Spinal cord (tissue), 10 donors: ENCODE data around the gene NDFIP2. TPM values are rescaled to one million over a fixed set of nuclear protein-coding genes. Genes with fewer than 3 reads are reported as not detected.
A peak's percentile ranks its signal among the peaks of the same experiment; 100 is the strongest.

Source experiments
- DNase-seq, 6 donors: peaks; one replicate each; pipeline versions ENCODE4 v3.0.0 to v3.0.0-alpha.2; 2013 to 2015; ENCODE audit warnings: low spot score in 6 of 6, low read depth in 4 of 6
- H3K27ac ChIP-seq: one replicate; pipeline ENCODE4 v1.5.1; 2013; ENCODE audit warnings: low read depth, low read length, control low read depth
- H3K27me3 ChIP-seq: one replicate; pipeline ENCODE4 v1.6.1; 2013; ENCODE audit warnings: low read length; ENCODE audit not compliant: control insufficient read depth, insufficient read depth
- H3K36me3 ChIP-seq: one replicate; pipeline ENCODE4 v1.6.1; 2013; ENCODE audit warnings: low read length; ENCODE audit not compliant: control insufficient read depth, insufficient read depth
- H3K4me1 ChIP-seq: one replicate; pipeline ENCODE4 v1.6.1; 2013; ENCODE audit warnings: low read length; ENCODE audit not compliant: control insufficient read depth, insufficient read depth
- H3K4me3 ChIP-seq: one replicate; pipeline ENCODE4 v1.5.1; 2013; ENCODE audit warnings: low read depth, low read length, control low read depth
- H3K9me3 ChIP-seq: one replicate; pipeline ENCODE4 v1.6.1; 2013; ENCODE audit warnings: low read length; ENCODE audit not compliant: control insufficient read depth, insufficient read depth
- WGBS: methylation state at CpG from one replicate; pipeline ENCODE4 v1.1.5; 2013; ENCODE audit warnings: missing lambda C conversion rate; ENCODE audit not compliant: insufficient coverage; 5-methylcytosine and 5-hydroxymethylcytosine counted together
- long read RNA-seq, 4 donors: transcript quantifications; one replicate each; lab custom pipeline, GENCODE V29; 2026
- polyA plus RNA-seq, 2 donors: library from polyadenylated mRNA; unstranded; fragments of 120-200 nt; gene quantifications; one replicate each; pipeline ENCODE4 v1.2.1, GENCODE V29; 2013; ENCODE audit not compliant: insufficient read length in 2 of 2
- total RNA-seq, 2 donors: library from RNA; depleted of rRNA in 1 of 2; stranded (reverse); fragments of 120-200 nt in 1 of 2; fragments of >200 nt in 1 of 2; gene quantifications; one replicate each; pipeline versions ENCODE4 v1.2.3 to v1.2.4, GENCODE V29; 2013 to 2014
- donor health status: healthy.

NDFIP2 gene, protein sequence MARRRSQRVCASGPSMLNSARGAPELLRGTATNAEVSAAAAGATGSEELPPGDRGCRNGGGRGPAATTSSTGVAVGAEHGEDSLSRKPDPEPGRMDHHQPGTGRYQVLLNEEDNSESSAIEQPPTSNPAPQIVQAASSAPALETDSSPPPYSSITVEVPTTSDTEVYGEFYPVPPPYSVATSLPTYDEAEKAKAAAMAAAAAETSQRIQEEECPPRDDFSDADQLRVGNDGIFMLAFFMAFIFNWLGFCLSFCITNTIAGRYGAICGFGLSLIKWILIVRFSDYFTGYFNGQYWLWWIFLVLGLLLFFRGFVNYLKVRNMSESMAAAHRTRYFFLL
- total RNA-seq, result 10 to 100 TPM; 33.4 to 62.5 TPM
- polyA plus RNA-seq, result 10 to 100 TPM; 34.0 to 40.2 TPM
- long read RNA-seq, donor 1, full-length matches to known transcripts, result 23 of 23 reads
- long read RNA-seq, donor 1, partial matches to known transcripts, result 0 of 23 reads
- long read RNA-seq, donor 1, other reads (novel, unspliced or antisense), result 0 of 23 reads
- long read RNA-seq, donor 2, full-length matches to known transcripts, result 4 of 4 reads
- long read RNA-seq, donor 2, partial matches to known transcripts, result 0 of 4 reads
- long read RNA-seq, donor 2, other reads (novel, unspliced or antisense), result 0 of 4 reads
- long read RNA-seq, donor 3, full-length matches to known transcripts, result 7 of 7 reads
- long read RNA-seq, donor 3, partial matches to known transcripts, result 0 of 7 reads
- long read RNA-seq, donor 3, other reads (novel, unspliced or antisense), result 0 of 7 reads
- long read RNA-seq, donor 4, full-length matches to known transcripts, result 10 of 10 reads
- long read RNA-seq, donor 4, partial matches to known transcripts, result 0 of 10 reads
- long read RNA-seq, donor 4, other reads (novel, unspliced or antisense), result 0 of 10 reads

DNA sequence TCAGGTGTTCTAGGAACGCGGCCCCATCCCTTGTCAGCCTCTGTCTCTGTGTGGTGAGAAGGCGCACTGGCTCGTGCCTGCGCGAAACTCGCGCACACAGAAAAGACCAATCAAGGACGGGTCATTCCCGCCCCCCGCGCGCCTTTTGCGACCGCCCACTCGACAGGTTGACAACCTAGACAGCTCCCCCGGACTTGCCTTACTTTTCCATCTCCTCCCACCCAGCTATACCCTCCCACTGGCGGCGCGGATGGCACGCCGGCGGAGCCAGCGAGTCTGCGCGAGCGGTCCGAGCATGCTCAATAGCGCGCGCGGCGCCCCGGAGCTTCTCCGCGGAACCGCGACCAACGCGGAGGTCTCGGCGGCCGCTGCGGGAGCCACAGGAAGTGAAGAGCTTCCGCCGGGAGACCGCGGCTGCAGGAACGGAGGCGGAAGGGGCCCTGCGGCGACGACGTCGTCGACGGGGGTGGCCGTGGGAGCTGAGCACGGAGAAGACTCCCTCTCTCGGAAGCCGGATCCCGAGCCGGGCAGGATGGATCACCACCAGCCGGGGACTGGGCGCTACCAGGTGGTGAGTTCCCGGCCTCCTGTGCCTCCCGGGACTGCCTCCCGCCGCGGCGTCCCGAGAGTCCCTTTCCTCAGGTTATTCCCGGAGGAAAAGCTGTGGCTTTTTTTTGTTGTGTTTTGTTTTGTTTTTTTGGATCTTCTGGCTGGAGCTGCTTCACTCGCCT is at the start of gene NDFIP2:
Gene NDFIP2 (plus strand): TSS at position 202 of the 731 bp plus-strand sequence. CDS start 49 bp downstream, at position 251.
- Histone ChIP-seq H3K4me3 (peak within 1 kb of the TSS; percentile 92), H3K36me3 (no peaks in the 10 kb centered on the region), H3K4me1 (no peaks in the 10 kb centered on the region), H3K27ac (peak within 1 kb of the TSS; percentile 62), H3K9me3 (no peaks in the 10 kb centered on the region), H3K27me3 (no peaks in the 10 kb centered on the region)
- peak; percentile 71 to 96 (median 77) for DNase-seq
- under 1% methylated on average over 66 of the region's 74 CpGs for WGBS

DNA sequence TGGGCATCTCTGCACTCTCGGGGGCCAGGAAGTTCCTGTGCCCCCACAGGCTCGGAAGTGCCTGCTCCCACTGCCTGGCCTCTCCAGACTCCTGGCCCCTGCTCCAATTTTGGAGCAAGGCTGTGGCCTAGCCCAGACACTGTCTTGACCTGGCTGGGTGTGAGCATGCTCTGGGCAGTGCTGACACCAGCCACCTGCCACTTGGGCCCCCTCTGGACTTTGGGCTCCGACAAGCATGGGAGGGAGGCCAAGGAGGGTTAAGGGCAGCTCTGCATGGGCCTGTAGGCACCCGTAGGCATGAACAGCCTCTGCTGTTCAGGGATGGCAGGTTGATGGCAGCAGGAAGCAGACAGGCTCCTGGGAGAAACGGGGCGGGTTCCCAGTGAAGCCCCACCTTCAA is 48.9 kb upstream of the NDFIP2 start:
- Histone ChIP-seq H3K36me3 (no peaks in the 10 kb centered on the region), H3K9me3 (no peaks in the 10 kb centered on the region), H3K4me3 (no peak overlapping the region), H3K4me1 (no peaks in the 10 kb centered on the region), H3K27me3 (no peaks in the 10 kb centered on the region), H3K27ac (no peak overlapping the region)
- 86% methylated on average over 6 of the region's 6 CpGs for WGBS
- DNase-seq, result no peak

DNA sequence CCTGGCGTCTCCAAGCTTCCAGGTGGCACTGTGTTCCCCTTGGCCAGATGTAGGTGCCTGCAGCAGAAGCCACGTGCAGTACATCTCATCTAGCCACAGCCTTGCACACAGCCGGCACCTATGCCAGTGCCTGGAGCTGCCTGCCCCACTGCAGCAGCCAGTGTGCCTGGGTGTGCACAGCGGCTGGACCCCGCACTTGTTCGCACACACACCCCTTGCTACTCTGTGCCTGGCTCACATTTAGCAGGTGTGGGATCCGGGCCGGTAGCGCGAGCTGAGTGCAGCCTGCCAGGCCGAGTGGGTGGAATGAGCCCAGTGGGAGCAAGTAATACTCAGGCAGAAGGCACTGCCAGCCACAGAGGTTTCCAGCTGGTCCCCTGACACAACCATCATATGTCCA is 48.0 kb upstream of the NDFIP2 start:
- WGBS, result 95% methylated on average over 11 of the region's 11 CpGs
- no peak overlapping the region for H3K4me3 ChIP-seq
- no peaks in the 10 kb centered on the region for H3K27me3 ChIP-seq
- no peaks in the 10 kb centered on the region for H3K36me3 ChIP-seq
- no peaks in the 10 kb centered on the region for H3K4me1 ChIP-seq
- no peaks in the 10 kb centered on the region for H3K9me3 ChIP-seq
- H3K27ac ChIP-seq, result no peak overlapping the region
- peak in 1 of 6 donors; percentile 6 for DNase-seq

DNA sequence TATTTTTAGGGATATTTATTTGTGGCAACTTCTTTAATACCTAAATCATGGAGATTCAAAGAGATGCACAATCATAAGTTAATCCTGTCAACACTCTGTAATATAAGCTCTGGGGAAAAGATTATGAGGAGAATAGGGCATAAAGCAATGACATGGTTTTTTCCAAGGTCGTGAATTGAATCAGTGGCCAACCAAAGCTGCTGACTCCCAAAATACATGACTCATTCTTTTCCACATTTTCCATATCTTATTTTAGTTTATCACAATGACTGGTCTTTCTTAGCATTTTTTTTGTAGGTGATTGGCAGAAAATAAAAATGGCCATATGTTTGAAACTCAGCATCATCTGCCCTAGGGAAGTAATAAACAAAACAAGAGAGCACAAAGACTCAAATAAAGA is 46.4 kb upstream of the NDFIP2 start:
- Histone ChIP-seq H3K4me3 (no peak overlapping the region), H3K36me3 (no peaks in the 10 kb centered on the region), H3K27me3 (no peaks in the 10 kb centered on the region), H3K9me3 (no peaks in the 10 kb centered on the region), H3K4me1 (no peaks in the 10 kb centered on the region), H3K27ac (no peak overlapping the region)
- peak in 1 of 6 donors; percentile 34 for DNase-seq
- no CpG with 5 or more reads among the region's 1 CpG for WGBS

DNA sequence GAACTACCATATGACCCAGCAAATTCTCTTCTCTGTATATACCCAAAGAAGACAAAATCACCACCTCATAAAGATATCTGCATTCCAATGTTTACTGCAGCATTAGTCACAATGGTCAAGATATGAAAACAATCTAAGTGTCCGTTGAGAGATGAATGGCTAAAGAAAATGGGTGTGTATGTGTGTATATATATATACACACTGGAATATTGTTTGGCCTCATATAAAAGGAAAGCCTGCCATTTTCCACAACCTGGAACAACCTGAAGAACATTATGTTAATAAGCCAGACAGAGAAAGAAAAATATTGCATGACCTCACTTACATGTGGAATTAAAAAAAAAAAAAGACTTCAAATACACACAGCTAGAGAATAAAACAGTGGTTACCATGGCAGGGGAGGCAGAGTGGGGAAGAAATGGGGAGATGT is 45.4 kb upstream of the NDFIP2 start:
- H3K4me1 ChIP-seq, result no peaks in the 10 kb centered on the region
- WGBS, result no CpG with 5 or more reads among the region's 1 CpG
- no peak overlapping the region for H3K27ac ChIP-seq
- no peaks in the 10 kb centered on the region for H3K36me3 ChIP-seq
- DNase-seq, result no peak
- H3K4me3 ChIP-seq, result no peak overlapping the region
- no peaks in the 10 kb centered on the region for H3K9me3 ChIP-seq
- H3K27me3 ChIP-seq, result no peaks in the 10 kb centered on the region

DNA sequence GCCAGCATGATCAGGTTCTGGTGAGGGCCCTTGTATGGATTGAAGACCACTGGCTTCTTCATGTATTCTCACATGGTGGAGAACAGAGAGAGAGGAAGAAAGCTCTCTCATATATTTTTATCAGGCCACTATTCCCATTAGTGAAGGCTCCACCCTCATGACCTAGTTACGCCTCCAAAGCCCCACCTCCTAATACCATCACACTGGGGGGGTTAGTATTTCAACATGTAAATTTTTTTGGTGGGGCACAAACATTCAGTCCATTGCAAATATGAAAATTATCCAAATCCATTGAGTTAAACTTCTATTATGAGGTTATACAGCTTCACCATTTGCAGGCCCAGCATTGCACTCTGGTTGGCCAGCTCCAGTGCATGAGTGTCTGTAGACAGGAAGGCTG is 41.7 kb upstream of the NDFIP2 start:
- Histone ChIP-seq H3K4me1 (no peaks in the 10 kb centered on the region), H3K9me3 (no peaks in the 10 kb centered on the region), H3K36me3 (no peaks in the 10 kb centered on the region), H3K27ac (no peak overlapping the region), H3K4me3 (no peak overlapping the region), H3K27me3 (no peaks in the 10 kb centered on the region)
- no CpG with 5 or more reads among the region's 1 CpG for WGBS
- no peak for DNase-seq

DNA sequence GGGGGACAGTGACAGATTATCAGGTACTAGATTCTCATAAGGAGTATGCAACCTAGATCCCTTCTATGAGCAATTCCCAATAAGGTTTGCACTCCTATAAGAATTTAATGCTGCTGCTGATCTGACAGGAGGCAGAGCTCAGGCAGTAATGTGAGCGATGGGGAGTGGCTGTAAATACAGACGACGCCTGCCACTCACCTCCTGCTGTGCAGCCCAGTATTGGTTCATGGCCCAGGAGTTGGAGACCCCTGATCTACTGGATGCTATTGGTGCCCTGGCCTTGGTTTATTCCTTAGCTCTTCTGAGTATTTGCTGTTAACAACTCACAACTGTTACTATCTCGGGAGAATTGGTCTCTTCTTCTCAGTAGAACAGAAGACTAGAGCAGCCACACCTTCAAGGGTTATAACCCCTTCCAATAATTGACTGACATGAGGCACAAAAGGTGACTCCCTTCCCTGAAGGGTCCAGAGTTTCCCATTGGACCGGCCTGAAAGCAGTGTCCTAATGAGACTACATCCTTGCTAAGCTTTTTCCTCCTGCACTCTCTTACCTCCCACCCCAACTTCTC is 39.9 kb upstream of the NDFIP2 start:
- Histone ChIP-seq H3K27ac (no peak overlapping the region), H3K4me1 (no peaks in the 10 kb centered on the region), H3K27me3 (no peaks in the 10 kb centered on the region), H3K4me3 (no peak overlapping the region), H3K36me3 (no peaks in the 10 kb centered on the region), H3K9me3 (no peaks in the 10 kb centered on the region)
- WGBS, result 80% methylated on average over 5 of the region's 5 CpGs
- no peak for DNase-seq

DNA sequence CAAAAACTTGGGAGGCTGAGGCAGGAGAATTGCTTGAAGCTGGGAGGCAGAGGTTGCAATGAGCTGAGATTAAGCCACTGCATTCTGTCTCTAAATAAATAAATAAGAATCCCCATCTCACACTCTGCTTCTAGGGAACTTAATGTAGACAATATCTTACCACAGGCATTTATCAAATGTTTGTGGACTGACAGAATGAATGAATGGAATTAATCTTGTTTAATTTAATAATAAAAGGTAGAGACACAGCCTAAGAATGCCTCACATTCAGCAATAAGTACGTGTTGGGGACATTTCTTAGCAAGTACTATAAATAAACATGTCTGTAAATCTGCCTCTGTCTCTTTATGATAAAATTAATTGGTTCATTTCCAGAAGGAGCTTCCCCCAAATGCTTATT is 38.7 kb upstream of the NDFIP2 start:
- no peak overlapping the region for H3K4me3 ChIP-seq
- H3K27me3 ChIP-seq, result no peaks in the 10 kb centered on the region
- no peaks in the 10 kb centered on the region for H3K4me1 ChIP-seq
- no peaks in the 10 kb centered on the region for H3K36me3 ChIP-seq
- DNase-seq, result no peak
- no peak overlapping the region for H3K27ac ChIP-seq
- no peaks in the 10 kb centered on the region for H3K9me3 ChIP-seq
- WGBS, result no CpG with 5 or more reads among the region's 1 CpG

DNA sequence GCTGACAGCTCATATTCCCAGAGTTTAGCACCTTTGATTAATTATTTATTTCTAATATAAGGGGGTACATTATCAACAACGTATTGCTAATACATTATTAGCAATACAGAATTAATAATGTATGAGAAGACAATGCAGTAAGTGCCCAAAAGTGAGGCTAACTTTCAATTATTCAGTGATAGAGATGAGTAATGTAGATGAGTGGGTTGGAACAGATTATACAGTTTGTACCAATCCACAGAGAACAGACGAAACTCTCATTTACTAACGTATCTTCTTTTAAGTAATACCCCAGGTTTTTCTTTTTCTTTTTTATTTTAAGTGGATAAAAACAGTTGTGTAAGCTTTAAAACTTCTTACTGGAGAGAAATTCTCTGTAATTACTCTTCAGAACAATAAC is 38.2 kb upstream of the NDFIP2 start:
- no peaks in the 10 kb centered on the region for H3K4me1 ChIP-seq
- WGBS, result no CpG with 5 or more reads among the region's 3 CpGs
- H3K27ac ChIP-seq, result no peak overlapping the region
- H3K36me3 ChIP-seq, result no peaks in the 10 kb centered on the region
- DNase-seq, result no peak
- no peaks in the 10 kb centered on the region for H3K9me3 ChIP-seq
- no peak overlapping the region for H3K4me3 ChIP-seq
- H3K27me3 ChIP-seq, result no peaks in the 10 kb centered on the region
